ENCODE data around the gene PLA2G4D.

Gene PLA2G4D

DNA sequence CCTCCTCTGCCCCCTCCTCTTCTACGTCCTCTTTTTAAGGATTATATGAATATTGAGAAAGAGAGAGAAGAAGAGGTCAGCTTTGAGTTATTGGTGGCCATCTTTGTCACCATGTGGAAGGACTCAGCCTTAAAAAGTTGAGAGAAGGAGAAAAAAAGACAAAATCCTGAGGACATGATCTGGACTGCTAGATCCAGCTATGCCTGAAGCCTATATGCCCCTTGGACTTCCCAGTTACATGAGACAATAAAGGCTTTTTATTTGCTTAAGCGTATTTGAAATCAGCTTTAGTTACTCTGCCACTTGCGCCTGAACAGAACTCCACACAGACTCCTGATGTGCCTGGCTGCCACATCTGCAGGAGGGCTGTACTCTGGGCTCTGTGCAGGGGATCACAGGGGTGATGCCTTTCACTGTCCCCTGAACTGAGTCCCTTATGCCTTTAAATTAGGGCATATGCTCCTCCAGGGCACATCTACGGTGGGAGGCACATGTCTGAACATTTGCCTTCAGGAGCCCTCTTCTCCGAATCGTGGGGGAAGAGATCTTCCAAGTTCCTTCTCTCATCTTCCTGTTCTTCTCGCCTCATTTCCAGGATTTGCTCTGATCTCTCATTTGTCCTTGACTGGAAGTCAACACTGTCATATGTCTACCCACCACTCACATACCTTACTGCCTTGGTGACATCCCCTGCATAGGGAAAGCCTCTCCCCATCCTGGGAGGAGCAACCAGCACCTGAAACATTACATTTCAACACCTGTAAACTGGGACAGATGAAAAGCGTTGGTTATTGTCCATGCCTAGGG lies 59.5 kb downstream of the PLA2G4D start (continued):
- TF ChIP-seq TOX (CRISPR knock-in tag; IDR thresholded peaks at IDR 0.05; ENCODE audit: borderline replicate concordance) = no peak
- no peak for TF ChIP-seq ZNF70 (CRISPR knock-in tag; IDR thresholded peaks at IDR 0.05)
- TF ChIP-seq PATZ1 (CRISPR knock-in tag; IDR thresholded peaks at IDR 0.05; ENCODE audit: borderline replicate concordance) = no peak
- TF ChIP-seq BACH2 (CRISPR knock-in tag; IDR thresholded peaks at IDR 0.05; ENCODE audit: borderline replicate concordance) = no peak
- no peak for TF ChIP-seq SNAI2 (CRISPR knock-in tag; IDR thresholded peaks at IDR 0.05)
- no peak for TF ChIP-seq TCF4 (CRISPR knock-in tag; IDR thresholded peaks at IDR 0.05; ENCODE audit: borderline replicate concordance)
- TF ChIP-seq, protein P1, sequence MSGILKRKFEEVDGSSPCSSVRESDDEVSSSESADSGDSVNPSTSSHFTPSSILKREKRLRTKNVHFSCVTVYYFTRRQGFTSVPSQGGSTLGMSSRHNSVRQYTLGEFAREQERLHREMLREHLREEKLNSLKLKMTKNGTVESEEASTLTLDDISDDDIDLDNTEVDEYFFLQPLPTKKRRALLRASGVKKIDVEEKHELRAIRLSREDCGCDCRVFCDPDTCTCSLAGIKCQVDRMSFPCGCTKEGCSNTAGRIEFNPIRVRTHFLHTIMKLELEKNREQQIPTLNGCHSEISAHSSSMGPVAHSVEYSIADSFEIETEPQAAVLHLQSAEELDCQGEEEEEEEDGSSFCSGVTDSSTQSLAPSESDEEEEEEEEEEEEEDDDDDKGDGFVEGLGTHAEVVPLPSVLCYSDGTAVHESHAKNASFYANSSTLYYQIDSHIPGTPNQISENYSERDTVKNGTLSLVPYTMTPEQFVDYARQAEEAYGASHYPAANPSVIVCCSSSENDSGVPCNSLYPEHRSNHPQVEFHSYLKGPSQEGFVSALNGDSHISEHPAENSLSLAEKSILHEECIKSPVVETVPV (CRISPR knock-in tag; IDR thresholded peaks at IDR 0.05) = no peak
- no peak for TF ChIP-seq ZFP30 (CRISPR knock-in tag; IDR thresholded peaks at IDR 0.05)

- TF ChIP-seq TSHZ2 (CRISPR knock-in tag; IDR thresholded peaks at IDR 0.05) (no peak), CREB5 (CRISPR knock-in tag; IDR thresholded peaks at IDR 0.05; ENCODE audit: low read depth) (no peak), BACH2 (CRISPR knock-in tag; IDR thresholded peaks at IDR 0.05; ENCODE audit: borderline replicate concordance) (no peak), TCF4 (CRISPR knock-in tag; IDR thresholded peaks at IDR 0.05; ENCODE audit: borderline replicate concordance) (no peak), ZNF8 (CRISPR knock-in tag; IDR thresholded peaks at IDR 0.05) (no peak), CSDC2 (CRISPR knock-in tag; IDR thresholded peaks at IDR 0.05) (no peak), PATZ1 (CRISPR knock-in tag; IDR thresholded peaks at IDR 0.05; ENCODE audit: borderline replicate concordance) (no peak), TOX (CRISPR knock-in tag; IDR thresholded peaks at IDR 0.05; ENCODE audit: borderline replicate concordance) (no peak), ISL1 (CRISPR knock-in tag; IDR thresholded peaks at IDR 0.05) (no peak), ZC3H10 (CRISPR knock-in tag; IDR thresholded peaks at IDR 0.05) (no peak), ZFP30 (CRISPR knock-in tag; IDR thresholded peaks at IDR 0.05) (no peak), ZFP3 (CRISPR knock-in tag; IDR thresholded peaks at IDR 0.05) (no peak)
- no peak for ATAC-seq
Measured at GRCh38 chr15:42033214-42033873, 61.0 kb downstream of the PLA2G4D start.

- no peak for ATAC-seq
- TF ChIP-seq TCF4 (CRISPR knock-in tag; IDR thresholded peaks at IDR 0.05; ENCODE audit: borderline replicate concordance) (no peak), SNAI2 (CRISPR knock-in tag; IDR thresholded peaks at IDR 0.05) (no peak), BACH2 (CRISPR knock-in tag; IDR thresholded peaks at IDR 0.05; ENCODE audit: borderline replicate concordance) (no peak), ZFP3 (CRISPR knock-in tag; IDR thresholded peaks at IDR 0.05) (no peak), TSHZ2 (CRISPR knock-in tag; IDR thresholded peaks at IDR 0.05) (no peak), ESRRG (CRISPR knock-in tag; IDR thresholded peaks at IDR 0.05) (no peak), POU6F1 (CRISPR knock-in tag; IDR thresholded peaks at IDR 0.05; ENCODE audit: borderline replicate concordance, low read depth) (no peak)
Measured at GRCh38 chr15:42032376-42033213, 61.8 kb downstream of the PLA2G4D start.
